Activated naive CD8-positive, alpha-beta T cell (primary cell): Measurements from ENCODE around the gene TAS2R38.

Experiments
- H3K27ac Mint-ChIP-seq: one replicate; pipeline ENCODE4 v1.8.0; 2021; ENCODE audit warnings: mixed read lengths
- H3K27me3 Mint-ChIP-seq: one replicate; pipeline ENCODE4 v1.8.0; 2021; ENCODE audit warnings: mixed read lengths
- H3K36me3 Mint-ChIP-seq: one replicate; pipeline ENCODE4 v1.8.0; 2021; ENCODE audit warnings: mixed read lengths
- H3K4me1 Mint-ChIP-seq: one replicate; pipeline ENCODE4 v1.8.0; 2021; ENCODE audit warnings: low read depth, mixed read lengths
- H3K4me3 Mint-ChIP-seq: one replicate; pipeline ENCODE4 v1.8.0; 2021; ENCODE audit warnings: mild to moderate bottlenecking, mixed read lengths
- H3K9me3 Mint-ChIP-seq: one replicate; pipeline ENCODE4 v1.8.0; 2021; ENCODE audit warnings: low read depth, mixed read lengths

TAS2R38 gene

GRCh38 chr7:141973673-141974072 is at the start of gene TAS2R38:
TAS2R38 (minus strand) TSS chr7:141973773; CDS start chr7:141973689, 84 bp downstream.
- Mint-ChIP-seq H3K36me3 (no peaks in the 10 kb centered on the region), H3K27ac (no peak within 1 kb of the TSS), H3K27me3 (no peaks in the 10 kb centered on the region), H3K4me3 (no peak within 1 kb of the TSS), H3K4me1 (peaks cover 12% of the 10 kb centered on the region), H3K9me3 (no peaks in the 10 kb centered on the region)

GRCh38 chr7:142018154-142018553 is 44.6 kb upstream of the TAS2R38 start:
- Mint-ChIP-seq H3K36me3 (peaks cover 2% of the 10 kb centered on the region), H3K4me1 (no peaks in the 10 kb centered on the region), H3K9me3 (no peaks in the 10 kb centered on the region), H3K27ac (no peak overlapping the region), H3K27me3 (peaks cover 2% of the 10 kb centered on the region), H3K4me3 (no peak overlapping the region)

DNA sequence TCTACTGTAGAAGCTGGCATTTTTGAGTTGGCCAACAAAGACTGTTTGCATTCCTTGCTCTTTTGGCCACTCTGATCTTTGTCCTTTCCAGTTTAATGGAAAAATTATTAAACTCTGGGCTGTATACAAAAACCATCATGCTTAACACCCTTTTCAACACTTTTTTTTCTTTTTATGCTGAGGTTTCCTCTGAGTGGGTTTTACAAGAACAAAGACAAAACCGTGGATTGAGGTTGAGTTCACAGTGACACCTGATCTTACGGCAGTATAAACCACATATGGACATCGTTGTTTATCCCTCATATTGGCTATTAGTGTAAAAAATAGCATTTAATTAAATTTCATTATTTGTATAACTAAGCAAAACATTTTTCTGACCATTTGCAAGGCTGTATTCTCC is 43.9 kb upstream of the TAS2R38 start:
- Mint-ChIP-seq H3K27me3 (peaks cover 2% of the 10 kb centered on the region), H3K9me3 (no peaks in the 10 kb centered on the region), H3K27ac (no peak overlapping the region), H3K4me1 (no peaks in the 10 kb centered on the region), H3K36me3 (peaks cover 2% of the 10 kb centered on the region), H3K4me3 (no peak overlapping the region)

DNA sequence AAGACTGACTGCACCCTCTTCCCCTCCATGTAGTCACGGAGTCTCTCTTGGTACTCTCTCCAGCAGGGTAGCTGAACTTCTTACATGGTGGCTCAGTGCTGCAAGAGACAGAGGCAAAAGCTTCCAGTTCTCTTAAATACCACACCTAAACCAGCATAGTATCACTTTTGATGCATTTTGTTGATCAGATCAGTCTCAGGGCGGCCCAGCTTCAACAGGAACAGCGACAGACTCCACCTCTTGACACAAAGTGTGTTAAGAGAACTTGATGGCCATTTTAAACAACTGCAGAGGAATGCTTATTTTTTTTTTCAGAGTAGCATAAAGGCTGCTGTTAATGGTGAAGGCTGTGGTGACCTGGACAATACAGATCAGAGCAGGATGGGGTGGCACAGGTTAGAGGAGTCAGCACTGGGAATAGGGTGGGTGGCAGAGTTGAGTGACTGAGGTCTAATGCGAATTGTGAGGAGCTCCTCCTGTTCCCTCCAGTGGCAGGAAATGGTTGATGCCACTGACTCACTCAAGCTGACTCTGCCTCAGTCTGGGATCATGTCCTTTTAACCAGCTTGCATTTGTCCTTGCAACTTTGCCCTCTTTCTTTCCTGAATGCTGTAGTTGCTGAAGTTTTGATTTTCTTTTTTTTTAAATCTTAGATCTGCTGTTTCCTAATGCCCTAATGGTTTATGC is 39.4 kb upstream of the TAS2R38 start:
- Mint-ChIP-seq H3K4me3 (no peak overlapping the region), H3K9me3 (no peaks in the 10 kb centered on the region), H3K27ac (no peak overlapping the region), H3K4me1 (no peaks in the 10 kb centered on the region), H3K27me3 (no peaks in the 10 kb centered on the region), H3K36me3 (no peaks in the 10 kb centered on the region)

DNA sequence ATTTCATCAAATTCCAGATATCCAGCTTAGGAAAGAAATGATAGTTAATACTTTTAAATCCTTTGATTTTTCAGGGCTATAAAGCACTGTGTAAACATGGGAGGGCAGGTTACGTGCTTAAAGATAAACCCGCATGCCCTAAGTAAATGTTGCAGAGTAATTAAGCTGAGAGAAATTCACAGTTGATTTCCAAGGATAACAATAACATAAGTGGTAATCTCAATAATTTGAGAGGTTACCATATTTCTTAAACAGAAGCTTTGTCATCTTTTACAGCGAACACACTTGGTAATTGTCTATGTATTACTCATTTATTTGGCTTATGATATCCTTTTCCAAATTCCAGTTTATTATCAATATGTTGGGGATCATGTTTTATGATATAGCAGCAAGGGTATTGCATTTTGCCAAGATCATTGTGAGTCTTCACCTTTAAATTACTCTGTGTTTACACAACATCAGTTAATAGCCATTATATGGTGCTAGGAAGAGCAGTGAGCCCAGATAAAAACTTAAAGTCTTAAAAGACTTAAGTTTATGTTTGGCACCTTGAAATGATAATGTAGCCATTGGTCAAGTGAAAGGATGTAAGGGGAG is 37.5 kb upstream of the TAS2R38 start:
- H3K36me3 Mint-ChIP-seq, result no peaks in the 10 kb centered on the region
- H3K4me3 Mint-ChIP-seq, result no peak overlapping the region
- no peaks in the 10 kb centered on the region for H3K4me1 Mint-ChIP-seq
- H3K27me3 Mint-ChIP-seq, result no peaks in the 10 kb centered on the region
- no peaks in the 10 kb centered on the region for H3K9me3 Mint-ChIP-seq
- no peak overlapping the region for H3K27ac Mint-ChIP-seq

DNA sequence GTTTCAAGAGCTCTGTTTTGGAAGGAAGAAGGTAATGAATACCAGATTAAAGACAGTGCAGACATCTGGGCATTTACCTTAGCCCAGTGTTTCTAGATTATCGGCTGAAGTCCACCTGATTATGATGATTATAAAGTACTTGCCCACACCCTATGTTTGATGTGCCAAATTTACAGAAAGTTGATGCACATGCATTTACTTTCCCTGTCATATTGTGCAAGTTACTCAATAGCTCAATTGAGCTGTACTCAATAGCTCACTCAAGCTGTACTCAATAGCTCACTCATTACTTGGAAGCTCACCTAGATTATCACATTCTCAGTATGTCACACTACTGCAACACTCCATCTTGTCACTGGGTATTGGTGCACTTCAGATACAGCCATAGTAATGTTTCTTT is 35.6 kb upstream of the TAS2R38 start:
- Mint-ChIP-seq H3K27ac (no peak overlapping the region), H3K4me3 (no peak overlapping the region), H3K27me3 (no peaks in the 10 kb centered on the region), H3K36me3 (no peaks in the 10 kb centered on the region), H3K9me3 (no peaks in the 10 kb centered on the region), H3K4me1 (no peaks in the 10 kb centered on the region)

GRCh38 chr7:142006577-142006976 is 33.0 kb upstream of the TAS2R38 start:
- Mint-ChIP-seq H3K27ac (no peak overlapping the region), H3K4me3 (no peak overlapping the region)

GRCh38 chr7:142002179-142002578 is 28.6 kb upstream of the TAS2R38 start:
- Mint-ChIP-seq H3K4me3 (no peak overlapping the region), H3K27me3 (peaks cover 8% of the 10 kb centered on the region), H3K36me3 (no peaks in the 10 kb centered on the region), H3K4me1 (no peaks in the 10 kb centered on the region), H3K27ac (no peak overlapping the region), H3K9me3 (no peaks in the 10 kb centered on the region)

More at GRCh38 chr7:142006577-142006976, 33.0 kb upstream of the TAS2R38 start:
- Mint-ChIP-seq H3K27me3 (peaks cover 2% of the 10 kb centered on the region), H3K9me3 (no peaks in the 10 kb centered on the region), H3K36me3 (no peaks in the 10 kb centered on the region), H3K4me1 (no peaks in the 10 kb centered on the region)

DNA sequence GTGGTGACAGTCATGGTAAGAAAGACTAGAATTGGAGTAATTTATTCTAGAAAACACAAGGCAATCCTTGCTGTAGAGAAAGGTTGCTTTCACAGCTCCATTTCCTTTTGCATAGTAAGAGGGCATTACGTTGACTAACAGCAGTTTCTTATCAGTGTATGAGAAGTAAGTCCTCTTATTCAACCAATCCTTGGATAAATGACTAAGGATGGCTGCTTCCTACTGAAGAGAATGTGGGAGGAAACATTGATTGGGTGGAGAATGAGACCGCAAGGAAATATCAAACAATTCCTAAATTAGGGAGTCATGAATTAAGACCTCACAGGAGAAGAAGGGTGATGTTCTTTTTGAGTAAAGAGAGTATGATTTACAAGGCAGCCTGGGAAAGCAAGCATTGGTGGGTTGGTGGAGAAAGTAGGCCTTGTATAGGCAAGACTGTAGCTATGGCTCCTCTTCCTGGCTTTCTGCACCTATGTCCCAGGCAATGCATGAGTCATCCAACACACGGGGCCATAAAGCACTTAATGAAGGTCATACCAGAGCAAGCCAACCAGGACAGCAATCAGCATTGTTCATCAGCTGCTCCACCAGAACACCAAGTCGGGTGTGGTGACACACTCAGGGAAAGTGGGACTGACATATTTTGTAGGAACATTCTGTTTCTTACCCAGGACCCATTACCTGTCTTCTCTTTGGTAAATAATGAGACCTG is 27.7 kb upstream of the TAS2R38 start:
- H3K27ac Mint-ChIP-seq, result no peak overlapping the region
- H3K4me1 Mint-ChIP-seq, result no peaks in the 10 kb centered on the region
- no peak overlapping the region for H3K4me3 Mint-ChIP-seq
- no peaks in the 10 kb centered on the region for H3K36me3 Mint-ChIP-seq
- no peaks in the 10 kb centered on the region for H3K9me3 Mint-ChIP-seq
- H3K27me3 Mint-ChIP-seq, result peaks cover 8% of the 10 kb centered on the region

DNA sequence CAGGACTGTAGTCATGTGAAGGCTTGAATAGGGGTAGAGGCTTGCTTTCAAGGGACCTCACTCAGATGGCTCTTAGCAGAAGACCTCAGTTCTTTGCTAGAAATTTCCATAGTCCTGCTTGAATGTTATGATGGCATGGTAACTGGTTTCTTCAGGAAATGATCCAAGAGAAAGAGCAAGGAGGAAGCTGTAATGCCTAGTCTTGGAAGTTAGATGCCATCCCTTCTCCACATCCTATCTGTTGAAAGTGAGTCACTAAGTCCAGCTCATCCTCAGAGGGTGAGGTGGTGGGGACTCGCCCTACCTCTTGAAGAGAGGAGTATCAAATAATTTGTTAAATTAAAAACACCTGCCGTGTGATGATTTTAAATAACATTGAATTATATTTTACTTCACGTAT is 26.7 kb upstream of the TAS2R38 start:
- Mint-ChIP-seq H3K4me1 (no peaks in the 10 kb centered on the region), H3K27me3 (peaks cover 8% of the 10 kb centered on the region), H3K9me3 (no peaks in the 10 kb centered on the region), H3K36me3 (no peaks in the 10 kb centered on the region), H3K27ac (no peak overlapping the region), H3K4me3 (no peak overlapping the region)

- Mint-ChIP-seq H3K27me3 (peaks cover 8% of the 10 kb centered on the region), H3K36me3 (no peaks in the 10 kb centered on the region), H3K9me3 (no peaks in the 10 kb centered on the region), H3K27ac (no peak overlapping the region), H3K4me3 (no peak overlapping the region), H3K4me1 (no peaks in the 10 kb centered on the region)
Measured at GRCh38 chr7:141999058-141999623, 25.6 kb upstream of the TAS2R38 start.

DNA sequence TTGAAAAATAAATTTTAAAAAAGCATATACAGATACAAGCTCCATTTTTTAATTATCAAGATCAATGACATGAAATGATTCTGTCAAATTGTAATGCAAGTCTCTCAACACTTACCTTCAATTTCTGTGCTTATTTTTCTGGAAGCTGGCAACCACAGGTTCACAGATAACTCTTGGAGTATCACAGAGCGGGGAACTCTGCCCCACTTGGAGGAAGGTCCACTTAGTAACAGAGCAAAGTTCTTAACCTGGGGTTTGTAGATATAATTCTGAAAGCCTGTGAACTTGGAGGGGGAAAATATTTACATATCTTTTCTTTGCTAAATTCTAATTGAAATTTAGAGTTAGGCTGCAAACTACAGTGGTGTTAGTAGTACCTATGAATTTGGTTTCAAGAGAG is 19.8 kb upstream of the TAS2R38 start:
- Mint-ChIP-seq H3K27ac (no peak overlapping the region), H3K27me3 (peaks cover 2% of the 10 kb centered on the region), H3K4me3 (no peak overlapping the region), H3K9me3 (no peaks in the 10 kb centered on the region), H3K4me1 (peaks cover 3% of the 10 kb centered on the region), H3K36me3 (no peaks in the 10 kb centered on the region)

- H3K4me3 Mint-ChIP-seq, result no peak overlapping the region
- no peak overlapping the region for H3K27ac Mint-ChIP-seq
- H3K9me3 Mint-ChIP-seq, result no peaks in the 10 kb centered on the region
- H3K36me3 Mint-ChIP-seq, result no peaks in the 10 kb centered on the region
- H3K27me3 Mint-ChIP-seq, result no peaks in the 10 kb centered on the region
- H3K4me1 Mint-ChIP-seq, result peaks cover 3% of the 10 kb centered on the region
Measured at GRCh38 chr7:141992688-141993087, 19.1 kb upstream of the TAS2R38 start.

GRCh38 chr7:141992156-141992555 is 18.6 kb upstream of the TAS2R38 start:
- Mint-ChIP-seq H3K9me3 (no peaks in the 10 kb centered on the region), H3K27ac (no peak overlapping the region), H3K4me1 (peaks cover 3% of the 10 kb centered on the region), H3K36me3 (no peaks in the 10 kb centered on the region), H3K4me3 (no peak overlapping the region), H3K27me3 (peaks cover 3% of the 10 kb centered on the region)

- no peaks in the 10 kb centered on the region for H3K9me3 Mint-ChIP-seq
- H3K4me3 Mint-ChIP-seq, result no peak overlapping the region
- H3K36me3 Mint-ChIP-seq, result no peaks in the 10 kb centered on the region
- H3K4me1 Mint-ChIP-seq, result peaks cover 3% of the 10 kb centered on the region
- no peak overlapping the region for H3K27ac Mint-ChIP-seq
- peaks cover 3% of the 10 kb centered on the region for H3K27me3 Mint-ChIP-seq
Measured at GRCh38 chr7:141991140-141991539, 17.6 kb upstream of the TAS2R38 start.
